HG03354 (cell line): ENCODE results near the gene DOCK8.

ENCODE experiments used
- ATAC-seq: cut with Tn5 transposase; IDR thresholded peaks from one replicate; pipeline ENCODE4 v1.9.1; 2021; ENCODE audit warnings: mild to moderate bottlenecking; ENCODE audit not compliant: unreplicated experiment, poor library complexity, severe bottlenecking

The DOCK8 gene

DNA sequence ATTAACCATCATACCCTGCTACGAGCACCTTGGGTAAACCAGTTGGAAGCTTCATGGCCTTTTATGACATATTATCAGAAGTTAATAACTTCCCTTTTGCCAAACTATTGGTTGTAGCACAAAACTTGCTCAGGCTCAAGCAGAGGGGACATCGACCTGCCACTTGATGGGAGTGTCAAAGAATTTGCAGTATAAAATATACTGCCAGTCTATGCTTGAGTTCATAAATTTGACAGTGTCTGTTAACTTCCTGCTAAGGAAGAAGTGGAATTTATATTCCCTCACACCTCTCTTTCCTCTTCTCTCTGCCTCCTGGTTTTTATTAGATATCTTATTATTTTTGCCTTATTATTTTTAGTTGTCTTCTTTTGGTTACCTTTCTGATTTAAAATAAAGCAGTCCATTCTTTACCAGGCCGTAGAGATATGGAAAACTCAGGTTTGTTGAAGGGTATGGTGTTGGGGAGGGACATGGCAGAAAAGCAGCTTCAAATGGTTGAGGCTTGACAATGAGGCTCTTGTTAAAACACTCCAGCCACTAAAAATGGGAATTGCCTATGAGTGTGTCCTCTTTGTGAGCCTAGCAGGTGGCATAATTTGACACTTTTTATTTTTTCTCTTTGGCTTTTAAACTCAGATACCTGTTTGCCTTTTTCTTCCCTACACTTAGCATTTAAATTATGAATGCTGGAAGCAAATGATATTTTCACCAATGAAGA is 298.0 kb downstream of the DOCK8 start:
- ATAC-seq, result no peak
